Activated naive CD4-positive, alpha-beta T cell treated with anti-CD3 and anti-CD28 coated beads, Interleukin-2, amount 50 U/mL, for 16 hours (primary cell): ENCODE results near the gene LRIT2.
A peak's percentile ranks its signal among the peaks of the same experiment; 100 is the strongest.

Experiments
- DNase-seq: peaks from one replicate; pipeline ENCODE4 v3.0.0-alpha.2; 2020

LRIT2 gene, protein sequence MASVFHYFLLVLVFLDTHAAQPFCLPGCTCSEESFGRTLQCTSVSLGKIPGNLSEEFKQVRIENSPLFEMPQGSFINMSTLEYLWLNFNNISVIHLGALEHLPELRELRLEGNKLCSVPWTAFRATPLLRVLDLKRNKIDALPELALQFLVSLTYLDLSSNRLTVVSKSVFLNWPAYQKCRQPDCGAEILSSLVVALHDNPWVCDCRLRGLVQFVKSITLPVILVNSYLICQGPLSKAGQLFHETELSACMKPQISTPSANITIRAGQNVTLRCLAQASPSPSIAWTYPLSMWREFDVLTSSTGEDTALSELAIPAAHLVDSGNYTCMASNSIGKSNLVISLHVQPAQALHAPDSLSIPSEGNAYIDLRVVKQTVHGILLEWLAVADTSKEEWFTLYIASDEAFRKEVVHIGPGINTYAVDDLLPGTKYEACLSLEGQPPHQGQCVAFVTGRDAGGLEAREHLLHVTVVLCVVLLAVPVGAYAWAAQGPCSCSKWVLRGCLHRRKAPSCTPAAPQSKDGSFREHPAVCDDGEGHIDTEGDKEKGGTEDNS

DNA sequence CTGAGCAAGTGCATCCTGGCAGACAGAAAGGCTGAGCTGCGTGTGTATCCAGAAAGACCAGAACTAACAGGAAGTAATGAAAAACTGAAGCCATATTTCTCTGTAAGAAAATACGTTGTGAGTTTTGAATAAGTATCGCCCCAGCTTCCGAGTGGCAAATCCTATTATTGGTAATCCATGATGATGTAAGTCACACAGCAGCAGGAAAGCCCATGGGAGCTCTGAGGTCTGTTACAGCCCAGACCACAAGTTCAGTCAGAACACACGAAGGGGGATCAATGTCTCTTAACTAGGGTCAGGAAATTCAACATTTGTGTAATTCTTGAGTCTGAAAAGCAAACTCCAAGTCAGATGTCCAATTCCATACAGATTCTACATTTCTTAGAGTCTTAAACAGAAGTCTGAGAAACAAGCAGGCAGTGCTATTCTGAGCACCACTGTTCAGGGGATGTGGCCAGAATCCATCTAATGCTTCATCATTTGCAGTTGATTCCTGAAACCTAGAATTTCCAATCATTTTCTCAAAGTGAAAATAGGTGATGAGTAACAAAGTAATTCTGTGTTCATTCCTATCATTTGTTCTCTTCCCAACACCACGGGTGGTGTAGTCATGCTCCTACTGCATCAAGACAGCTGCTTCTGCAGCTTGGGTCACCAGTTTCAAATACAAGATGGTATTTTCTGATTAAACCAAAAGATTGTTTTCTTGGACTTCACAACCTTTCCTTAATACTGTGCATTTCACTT lies at the start of gene LRIT2:
LRIT2 (minus strand) TSS at position 118 of the 747 bp plus-strand sequence; CDS start at position 94, 24 bp downstream.
- no peak for DNase-seq

DNA sequence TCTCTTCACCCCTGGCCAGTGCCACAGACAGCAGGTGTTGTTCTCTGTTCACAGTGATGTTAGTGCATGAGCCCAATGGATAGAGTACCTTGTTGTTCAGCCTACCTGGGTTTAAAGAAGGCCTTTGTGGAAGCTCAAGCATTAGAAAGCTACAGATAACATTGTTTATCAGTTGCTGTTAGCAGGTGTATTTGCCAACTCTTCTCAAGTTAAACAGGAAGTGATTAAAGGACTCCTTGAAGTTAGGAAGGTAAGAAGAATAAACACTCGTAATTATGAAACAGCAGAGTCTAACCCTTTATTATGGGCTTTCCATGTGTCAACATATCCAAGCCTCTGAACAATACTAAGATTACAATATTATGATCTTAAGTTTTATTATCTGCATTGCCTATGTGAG lies 45.4 kb upstream of the LRIT2 start:
- no peak for DNase-seq

DNA sequence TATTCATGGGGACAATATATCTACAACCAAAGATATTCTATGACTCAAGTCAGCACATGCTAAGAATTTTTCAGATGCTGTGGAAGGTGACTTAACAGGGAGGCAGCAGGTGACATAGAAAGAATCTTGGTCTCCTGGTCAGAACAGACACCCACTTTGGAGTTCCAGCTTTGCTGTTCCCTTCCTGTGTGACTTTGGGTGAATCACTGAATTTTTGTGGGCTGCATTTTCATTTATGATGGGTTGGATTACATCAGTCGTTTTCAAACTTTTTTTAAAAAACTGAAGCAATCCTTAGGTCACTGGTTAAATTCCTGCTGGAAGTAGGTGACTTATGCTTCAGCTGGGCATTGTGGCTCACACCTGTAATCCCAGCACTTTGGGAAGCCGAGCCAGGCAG lies 44.4 kb upstream of the LRIT2 start:
- DNase-seq, result no peak

DNA sequence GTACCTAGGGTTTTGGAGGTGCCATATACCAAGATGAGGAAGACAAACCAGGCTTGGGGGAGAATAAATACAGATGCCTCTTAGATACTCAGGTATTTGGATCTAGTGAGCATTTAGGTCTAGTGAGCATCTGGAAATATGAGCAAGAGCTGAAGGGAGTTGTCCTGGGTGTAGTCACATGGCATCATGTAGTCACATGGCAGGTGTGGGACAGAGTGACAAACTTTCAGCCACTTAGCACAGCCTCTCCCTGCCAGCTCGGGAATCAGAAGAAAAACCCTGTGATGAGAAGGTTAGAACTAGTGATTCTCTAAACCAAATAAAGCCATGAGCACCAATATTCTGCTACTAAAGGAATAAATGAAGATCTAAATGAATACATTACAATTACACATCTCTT lies 43.8 kb upstream of the LRIT2 start:
- no peak for DNase-seq

DNA sequence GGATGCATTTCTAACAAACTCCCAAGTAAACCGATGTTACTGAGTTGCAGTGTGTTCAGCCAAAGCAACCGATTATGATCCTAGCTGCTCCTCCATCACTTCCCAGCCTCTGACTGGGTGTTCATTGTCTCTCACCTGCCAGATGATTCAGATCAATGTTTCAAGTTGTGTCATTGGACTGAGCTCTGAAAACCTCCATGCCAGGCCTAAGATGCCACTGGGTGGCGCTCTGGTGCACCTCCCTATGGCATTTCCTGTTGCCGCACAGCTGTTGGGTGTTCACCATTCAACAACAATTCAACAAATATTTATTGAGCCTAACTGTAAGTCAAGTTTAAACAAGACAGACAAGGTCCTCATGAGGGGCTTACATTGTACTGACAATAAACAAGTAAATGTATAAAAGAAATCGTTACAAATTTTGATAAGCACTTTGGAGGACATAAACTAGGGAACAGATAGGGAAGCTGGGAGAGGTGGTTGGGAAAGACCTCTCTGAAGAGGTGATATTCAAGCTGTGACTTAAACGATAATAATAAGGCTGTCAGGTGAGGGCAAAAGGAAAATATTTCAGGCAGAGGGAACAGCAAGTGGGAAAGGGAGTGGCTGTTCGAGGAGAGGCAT lies 42.3 kb upstream of the LRIT2 start:
- peak; percentile 68 for DNase-seq

DNA sequence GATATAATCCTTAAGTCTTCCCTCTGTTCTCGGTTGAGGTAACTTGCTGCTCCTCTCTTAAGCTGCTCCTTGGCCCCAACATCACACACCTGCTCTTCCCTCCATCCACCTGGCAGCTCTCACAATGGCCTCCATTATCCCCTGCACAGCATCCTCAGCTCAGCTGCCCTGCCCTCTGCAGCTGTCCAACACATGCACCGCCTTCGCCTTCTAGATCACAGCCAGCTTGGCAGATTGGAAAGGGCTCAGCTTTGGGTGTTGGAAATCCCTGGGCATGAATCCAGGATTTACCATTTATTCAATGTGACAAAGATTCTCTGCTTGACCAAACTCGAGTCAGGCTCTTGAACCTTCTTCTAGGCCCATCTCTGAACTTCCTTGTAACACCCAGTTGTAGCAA lies 40.1 kb upstream of the LRIT2 start:
- no peak for DNase-seq

DNA sequence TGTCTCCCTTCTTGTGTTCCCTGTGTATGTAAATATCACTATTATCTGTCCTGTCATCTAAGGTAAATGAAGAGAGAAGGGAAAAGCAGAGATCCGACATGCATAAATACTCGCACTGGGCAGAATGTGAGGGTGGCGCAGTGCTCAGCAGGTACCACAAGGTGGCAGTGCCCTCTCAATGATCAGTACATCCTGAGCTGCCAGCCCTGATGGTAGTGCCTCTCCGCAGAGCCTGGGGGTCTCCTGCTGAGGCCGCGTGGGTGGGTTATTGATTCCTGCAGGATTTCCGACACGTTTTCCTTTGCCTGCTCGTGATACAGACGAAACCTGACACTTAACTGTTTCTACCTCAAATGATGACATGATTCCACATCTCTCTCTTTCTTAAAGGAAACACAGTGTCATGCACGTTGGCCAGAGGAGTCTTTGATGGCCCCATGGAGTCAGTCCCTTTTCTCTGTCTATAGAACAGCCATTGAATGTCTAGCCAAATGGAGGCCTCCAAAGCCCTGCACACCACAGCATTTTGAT lies 39.3 kb upstream of the LRIT2 start:
- peak; percentile 68 for DNase-seq

DNA sequence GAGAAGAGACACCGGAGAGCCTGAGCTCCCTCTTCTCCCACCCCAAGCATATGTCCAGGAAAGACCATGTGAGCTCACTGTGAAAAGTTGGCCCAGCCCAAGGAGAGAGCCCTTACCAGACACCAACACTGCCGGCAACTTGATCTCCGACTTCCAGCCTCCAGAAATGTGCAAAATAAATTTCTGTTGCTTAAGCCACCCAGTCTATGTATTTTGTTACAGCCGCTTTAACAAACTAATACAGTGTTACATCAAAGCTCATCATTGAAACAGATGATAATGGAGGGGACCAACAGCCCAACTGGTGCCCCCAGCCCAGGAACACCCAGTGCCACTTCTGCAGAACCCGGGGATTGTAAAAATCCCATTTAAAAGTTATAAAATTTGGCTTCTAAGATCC lies 38.4 kb upstream of the LRIT2 start:
- no peak for DNase-seq

DNA sequence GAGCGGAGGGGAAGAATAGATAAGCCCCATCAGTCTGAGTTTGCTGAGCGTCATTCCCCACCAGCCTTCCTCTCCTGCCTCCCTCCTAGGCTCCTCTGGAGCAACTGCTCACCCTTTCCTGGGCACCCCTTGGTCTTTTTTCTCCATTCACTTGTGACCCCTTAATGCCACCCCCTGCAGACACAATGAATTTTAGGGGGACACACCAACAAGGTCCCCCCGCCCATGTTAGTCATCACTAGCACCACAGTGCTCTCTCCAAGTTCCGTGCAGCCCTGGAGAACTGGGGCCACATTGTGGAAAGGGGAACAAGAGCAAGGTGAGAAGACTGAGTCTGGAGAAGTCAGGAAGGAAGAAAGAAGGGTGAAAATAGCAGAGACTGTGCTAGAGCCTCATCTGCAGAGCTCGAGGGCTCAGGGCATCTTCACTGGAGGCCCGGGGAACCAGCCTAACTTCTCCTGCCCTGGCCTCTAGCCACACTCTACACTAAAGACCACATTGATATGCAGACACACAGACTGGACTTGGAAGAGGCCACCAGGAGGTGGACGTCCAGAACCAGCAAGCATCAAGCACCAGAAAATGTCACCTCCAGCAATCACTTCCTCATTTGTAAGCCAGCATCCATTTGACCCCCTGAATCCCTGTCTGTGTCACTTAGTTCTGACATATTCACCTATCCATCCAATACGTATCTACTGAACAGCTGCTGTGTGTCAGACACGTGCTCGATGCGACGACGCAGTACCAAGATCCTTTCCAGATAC lies 37.0 kb upstream of the LRIT2 start:
- no peak for DNase-seq

DNA sequence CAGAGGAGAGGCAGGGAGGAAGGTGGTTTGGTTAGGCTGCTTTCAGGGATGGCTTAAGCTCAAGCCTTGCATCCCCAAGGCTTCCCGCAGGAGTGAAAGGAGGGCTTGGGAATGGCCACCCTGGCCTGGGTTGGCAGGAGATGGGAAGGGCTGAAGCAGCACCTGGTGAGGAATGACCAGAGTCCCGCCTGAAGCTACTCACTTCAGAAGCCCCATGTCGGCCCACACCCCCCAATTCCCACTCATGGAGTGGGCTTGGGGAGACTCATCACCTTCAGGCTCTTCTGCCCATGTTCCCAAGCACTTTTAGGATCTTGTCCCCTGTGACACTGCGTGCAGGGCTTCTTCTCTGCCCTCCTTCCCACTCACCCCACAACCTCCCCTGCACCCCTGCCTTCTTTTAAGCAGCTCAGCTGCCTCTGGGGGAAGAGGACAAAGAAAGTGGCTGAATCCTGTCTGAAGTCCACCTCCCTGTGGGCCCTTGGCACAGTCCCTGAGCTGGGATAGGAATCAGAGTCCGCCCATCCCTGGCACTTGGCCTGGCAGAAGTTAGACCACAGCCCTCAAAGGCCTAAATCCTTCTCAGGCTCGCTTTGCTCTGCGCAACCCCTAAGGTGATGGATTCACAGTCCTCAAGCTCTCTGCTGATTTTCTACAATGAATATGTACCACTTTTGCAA lies 36.0 kb upstream of the LRIT2 start:
- no peak for DNase-seq

DNA sequence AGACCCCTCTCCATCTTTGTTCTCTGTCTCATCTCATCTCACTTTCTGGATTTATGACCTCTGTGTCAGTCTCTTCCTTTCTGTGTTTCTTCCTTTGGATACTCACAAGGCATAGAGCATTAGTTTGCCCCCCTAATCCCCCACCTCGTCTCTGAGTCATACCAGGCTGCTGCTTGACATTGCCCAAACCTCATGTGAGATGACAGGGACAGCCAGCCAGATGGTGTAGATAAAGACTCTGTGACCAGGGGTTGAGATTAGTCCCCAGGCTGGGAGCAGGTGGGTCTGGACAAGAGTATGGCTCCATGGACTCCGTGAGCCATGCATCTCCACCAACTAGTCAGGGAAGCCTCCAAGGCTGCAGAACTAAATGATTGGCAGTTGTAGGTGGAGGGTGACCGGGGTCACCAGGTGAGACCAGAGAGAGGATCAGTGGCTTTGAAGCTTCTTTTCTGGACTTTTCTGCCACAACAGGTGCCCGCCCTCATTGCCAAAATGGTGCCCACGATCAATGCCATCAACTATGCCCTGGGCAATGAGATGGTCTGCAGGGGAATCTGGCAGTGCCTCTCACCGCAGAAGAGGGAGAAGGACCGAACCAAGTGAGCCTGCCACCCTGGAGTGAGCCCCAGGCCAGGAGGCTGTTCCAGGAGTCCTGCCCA lies 32.8 kb upstream of the LRIT2 start:
- no peak for DNase-seq

DNA sequence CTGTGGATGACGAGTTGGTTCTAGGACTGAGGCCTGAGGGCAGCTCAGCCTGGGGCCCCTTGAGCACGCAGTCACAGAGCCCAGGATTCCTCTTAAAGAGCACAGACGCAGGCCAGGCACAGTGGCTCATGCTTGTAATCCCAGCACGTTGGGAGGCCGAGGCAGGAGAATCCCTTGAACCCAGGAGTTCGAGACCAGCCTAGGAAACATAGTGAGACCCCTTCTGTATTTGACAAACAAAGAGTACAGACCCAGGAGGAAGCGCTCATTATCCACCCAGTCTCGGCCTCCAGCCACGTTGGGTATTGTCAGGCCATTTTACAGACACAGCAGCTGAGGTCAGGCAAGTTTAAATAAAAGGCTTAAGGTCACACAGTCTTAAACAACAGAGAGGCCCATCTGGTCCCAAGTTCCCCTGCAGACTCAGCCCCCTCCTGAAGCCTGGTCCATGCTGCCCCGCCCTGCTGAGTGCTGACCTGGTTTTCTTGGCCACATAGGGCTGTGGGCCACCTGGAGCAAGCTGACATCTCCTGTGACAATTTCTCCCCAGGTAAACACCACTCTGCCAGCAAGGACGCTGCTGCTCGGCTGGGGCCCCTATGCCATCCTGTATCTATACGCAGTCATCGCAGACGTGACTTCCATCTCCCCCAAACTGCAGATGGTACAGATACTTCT lies 32.1 kb upstream of the LRIT2 start:
- DNase-seq, result no peak

DNA sequence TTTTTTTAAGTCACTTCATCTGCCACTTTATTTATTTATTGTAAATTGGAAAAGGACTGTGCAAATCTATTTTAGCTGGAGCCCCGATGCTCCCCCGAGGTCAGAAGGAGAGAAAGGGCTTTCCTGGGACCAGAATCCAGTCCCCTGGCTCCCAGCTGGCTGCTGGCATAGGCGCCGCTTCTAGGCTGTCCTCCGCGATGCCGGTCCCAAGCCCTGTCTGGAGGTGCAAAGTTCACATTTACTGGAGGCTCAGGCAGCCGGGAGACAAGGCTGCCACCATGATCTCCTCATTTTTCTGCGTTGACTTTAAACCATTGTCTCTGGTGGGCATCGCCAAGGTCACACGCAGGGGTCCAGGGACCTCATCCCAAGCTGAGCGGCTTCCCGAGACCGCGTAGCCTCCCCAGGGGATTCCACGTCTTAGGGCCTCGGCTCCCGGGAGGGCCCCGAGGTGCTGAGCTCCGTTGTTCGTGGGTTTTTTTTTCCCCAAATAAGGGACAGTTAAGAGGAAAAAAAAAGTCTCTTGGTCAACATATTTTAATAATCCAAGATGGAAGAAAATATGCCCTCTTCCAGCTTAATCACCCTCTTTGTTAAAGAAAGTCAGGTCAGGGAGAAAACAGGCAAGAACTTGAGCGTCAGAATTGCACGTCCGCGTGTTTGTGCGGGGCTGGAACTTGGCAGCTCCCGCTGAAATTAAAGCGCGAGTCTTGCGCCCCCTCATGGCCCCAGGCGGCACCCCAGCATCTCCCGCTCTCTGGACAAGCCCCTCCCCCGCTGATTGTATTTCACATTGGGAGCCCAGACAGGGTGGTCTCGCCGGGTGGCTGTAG lies 31.4 kb upstream of the LRIT2 start:
- DNase-seq, result peak; percentile 54

DNA sequence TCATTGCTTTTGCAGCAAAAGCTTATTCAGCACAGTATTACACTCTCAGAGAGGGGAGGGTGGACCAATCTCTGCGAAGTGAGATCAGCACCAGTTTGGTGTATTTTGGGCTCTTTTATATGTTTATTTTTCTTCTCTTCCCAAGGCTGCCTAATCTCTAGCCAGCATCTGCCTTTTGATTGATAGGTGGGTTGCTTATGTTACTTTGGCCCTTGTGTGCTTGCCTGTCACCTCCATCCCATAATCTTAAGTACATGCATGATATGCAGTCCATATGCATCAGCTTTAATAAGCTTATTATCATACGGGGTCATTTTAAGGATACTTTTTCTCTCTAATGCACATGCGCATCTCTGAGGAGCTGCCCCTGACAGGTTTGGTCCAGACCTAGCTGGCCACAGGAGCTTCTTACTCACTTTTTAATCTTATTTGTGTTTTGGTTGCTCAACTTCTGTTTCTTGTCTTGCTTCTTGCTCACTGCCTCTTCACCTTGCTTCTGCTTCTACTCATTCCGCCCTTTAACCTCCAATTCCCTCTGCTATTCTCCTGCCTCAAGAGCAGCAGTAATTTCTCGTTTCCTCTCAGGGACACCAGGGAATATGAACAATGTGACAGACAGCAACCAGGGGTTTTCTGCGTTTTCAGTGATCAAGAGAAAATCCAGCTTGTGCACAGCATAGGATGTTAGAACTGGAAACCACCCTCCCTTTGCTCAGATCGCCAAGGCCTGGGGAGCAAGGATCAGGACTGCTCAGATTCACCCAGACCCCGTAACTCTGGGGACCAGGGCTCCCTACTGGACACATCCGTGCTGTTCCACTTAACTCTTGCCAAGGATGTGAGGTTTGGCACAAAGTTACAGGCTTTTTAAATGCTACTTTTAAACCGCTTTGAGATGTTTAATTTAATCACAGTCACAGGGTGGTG lies 29.5 kb upstream of the LRIT2 start:
- DNase-seq, result no peak

DNA sequence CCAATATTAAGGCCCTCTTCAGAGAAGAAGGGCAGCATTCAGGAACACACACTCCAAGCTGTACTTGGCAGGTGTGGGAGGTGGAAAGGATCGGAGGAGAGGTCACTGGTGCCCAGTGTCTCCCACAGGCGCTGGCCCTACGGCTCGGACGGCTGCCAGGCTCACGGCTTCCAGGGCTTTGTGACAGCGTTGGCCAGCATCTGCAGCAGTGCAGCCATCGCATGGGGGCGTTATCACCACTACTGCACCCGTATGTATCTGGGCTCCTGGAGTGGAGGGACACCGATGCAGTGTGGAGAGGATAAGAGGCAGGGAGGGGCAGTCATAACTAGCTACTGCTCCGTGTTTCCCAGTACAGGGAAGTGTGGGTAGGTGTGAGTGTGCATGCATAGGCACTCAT lies 23.4 kb upstream of the LRIT2 start:
- DNase-seq, result no peak

DNA sequence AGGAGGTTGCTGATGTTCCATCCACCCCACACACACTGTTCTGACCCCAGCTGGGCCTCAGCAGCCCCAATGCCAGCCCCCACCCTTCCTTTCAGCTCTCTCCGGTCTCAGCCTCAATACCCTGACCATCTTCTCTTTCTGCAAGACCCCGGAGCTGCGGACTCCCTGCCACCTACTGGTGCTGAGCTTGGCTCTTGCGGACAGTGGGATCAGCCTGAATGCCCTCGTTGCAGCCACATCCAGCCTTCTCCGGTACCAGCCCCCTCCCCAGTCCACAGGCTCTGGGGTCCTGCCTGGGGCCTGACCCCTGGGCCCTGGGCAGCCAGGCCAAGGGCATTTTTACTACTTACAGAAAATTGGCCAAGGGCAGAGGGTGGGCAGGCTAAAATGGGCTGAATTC lies 22.2 kb upstream of the LRIT2 start:
- DNase-seq, result no peak

DNA sequence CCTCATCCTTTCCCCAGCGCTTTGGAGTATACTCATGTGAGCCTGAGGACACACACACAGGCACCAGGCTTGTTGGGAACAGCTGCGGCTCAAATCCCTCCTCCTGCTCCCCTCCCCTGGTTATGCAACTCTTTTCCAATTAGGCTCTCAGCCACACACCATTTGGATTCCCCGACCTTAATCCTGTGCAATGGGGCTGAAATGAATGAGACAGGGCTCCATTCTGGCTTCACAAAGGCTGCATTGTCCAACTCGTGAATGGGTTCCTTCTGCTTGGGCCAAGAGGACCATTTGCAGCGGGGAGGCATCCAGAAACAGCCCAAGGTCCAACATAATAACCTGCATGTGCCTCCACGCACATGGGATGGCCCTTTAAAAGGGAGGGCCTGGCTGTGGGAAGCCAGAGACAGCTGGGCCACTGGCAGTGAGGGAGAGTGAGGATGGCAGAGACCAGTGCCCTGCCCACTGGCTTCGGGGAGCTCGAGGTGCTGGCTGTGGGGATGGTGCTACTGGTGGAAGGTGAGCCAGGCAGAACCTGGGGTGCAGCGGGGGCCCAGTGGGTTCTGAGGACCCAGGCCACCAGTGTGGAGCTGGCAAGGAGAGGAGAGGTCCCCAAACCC lies 19.4 kb upstream of the LRIT2 start, which contains the start of gene RGR:
RGR (plus strand) TSS at position 403 of the 620 bp plus-strand sequence; CDS start at position 441, 38 bp downstream.
- no peak for DNase-seq

DNA sequence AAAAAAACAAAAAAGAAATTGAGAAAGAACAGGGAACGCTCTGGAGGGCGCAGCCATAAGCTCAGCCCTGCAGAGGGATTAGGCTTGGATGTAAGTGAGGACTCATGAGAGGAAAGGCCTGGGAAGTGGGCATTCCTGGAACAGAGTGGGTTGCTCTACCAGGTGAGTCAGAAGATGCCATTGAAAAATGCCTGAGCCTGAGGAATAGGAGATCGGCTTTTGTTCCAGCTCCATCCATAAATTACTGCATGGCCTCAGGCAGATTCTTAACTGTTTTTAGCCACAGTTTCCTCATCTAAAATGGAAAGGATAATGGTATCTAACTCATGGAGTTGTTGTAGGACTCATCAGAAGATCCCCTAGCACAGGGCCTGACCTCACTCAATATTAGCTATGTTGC lies 18.4 kb upstream of the LRIT2 start:
- no peak for DNase-seq
